A673 (cell line): Measurements from ENCODE around the gene RPS6KL1.

ENCODE experiments used
- EZH2 ChIP-seq: fragments of 200-600 bp; sonication (generic); IDR thresholded peaks from 2 replicates; pipeline ENCODE4 v1.6.1; 2017; ENCODE audit warnings: borderline replicate concordance, low read depth, mild to moderate bottlenecking, mixed read lengths, antibody characterized with exemption, low read length; ENCODE audit not compliant: poor library complexity, severe bottlenecking
- TF ChIP-seq, protein P1 (sequence below): fragments of 300-800, 200-600 bp; sonication (generic); conservative IDR thresholded peaks from 2 replicates; pipeline ENCODE4 v1.5.1; 2017; ENCODE audit warnings: low read depth, mild to moderate bottlenecking, antibody characterized with exemption, low read length, moderate library complexity, mixed read lengths

DNA sequence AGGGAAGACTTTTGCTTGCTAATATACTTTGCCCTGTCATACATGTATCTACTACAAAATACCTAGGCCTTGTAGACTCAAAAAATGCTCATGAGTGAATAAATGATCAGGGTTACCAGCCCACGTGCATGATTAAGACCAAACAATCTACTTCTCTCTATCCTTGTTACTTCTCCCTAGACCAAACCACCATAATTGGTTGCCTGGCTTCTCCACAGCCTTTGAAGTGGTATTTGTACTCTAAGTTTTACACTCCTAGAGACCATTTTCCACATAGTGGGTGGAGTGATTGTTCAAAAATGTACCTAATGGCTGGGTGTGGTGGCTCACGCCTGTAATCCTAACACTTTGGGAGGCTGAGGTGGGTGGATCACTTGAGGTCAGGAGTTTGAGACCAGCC lies 14.1 kb upstream of the RPS6KL1 start:
- no peak for TF ChIP-seq EZH2
- TF ChIP-seq, protein P1, sequence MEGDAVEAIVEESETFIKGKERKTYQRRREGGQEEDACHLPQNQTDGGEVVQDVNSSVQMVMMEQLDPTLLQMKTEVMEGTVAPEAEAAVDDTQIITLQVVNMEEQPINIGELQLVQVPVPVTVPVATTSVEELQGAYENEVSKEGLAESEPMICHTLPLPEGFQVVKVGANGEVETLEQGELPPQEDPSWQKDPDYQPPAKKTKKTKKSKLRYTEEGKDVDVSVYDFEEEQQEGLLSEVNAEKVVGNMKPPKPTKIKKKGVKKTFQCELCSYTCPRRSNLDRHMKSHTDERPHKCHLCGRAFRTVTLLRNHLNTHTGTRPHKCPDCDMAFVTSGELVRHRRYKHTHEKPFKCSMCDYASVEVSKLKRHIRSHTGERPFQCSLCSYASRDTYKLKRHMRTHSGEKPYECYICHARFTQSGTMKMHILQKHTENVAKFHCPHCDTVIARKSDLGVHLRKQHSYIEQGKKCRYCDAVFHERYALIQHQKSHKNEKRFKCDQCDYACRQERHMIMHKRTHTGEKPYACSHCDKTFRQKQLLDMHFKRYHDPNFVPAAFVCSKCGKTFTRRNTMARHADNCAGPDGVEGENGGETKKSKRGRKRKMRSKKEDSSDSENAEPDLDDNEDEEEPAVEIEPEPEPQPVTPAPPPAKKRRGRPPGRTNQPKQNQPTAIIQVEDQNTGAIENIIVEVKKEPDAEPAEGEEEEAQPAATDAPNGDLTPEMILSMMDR: no peak
